HG02938 (cell line): ENCODE data around the gene OR6X1.
A peak's percentile ranks its signal among the peaks of the same experiment; 100 is the strongest.
"Not testable (repeated sequence)": the region's sequence is repeated elsewhere in the genome, so short reads cannot be mapped to it uniquely, and the experiment has no call there.

ENCODE experiments used
- ATAC-seq: cut with Tn5 transposase; IDR thresholded peaks from one replicate; pipeline ENCODE4 v1.9.1; 2021; ENCODE audit warnings: mild to moderate bottlenecking, moderate library complexity; ENCODE audit not compliant: unreplicated experiment

The OR6X1 gene

GRCh38 chr11:123755344-123755743 is 1.0 kb upstream of the OR6X1 start:
- ATAC-seq, result no peak

- no peak for ATAC-seq
Observed at GRCh38 chr11:123753110-123753509, 1.2 kb downstream of the OR6X1 start.

- no peak for ATAC-seq
Observed at GRCh38 chr11:123751781-123752180, 2.5 kb downstream of the OR6X1 start.

- not testable (repeated sequence) for ATAC-seq
Observed at GRCh38 chr11:123748349-123748748, 6.0 kb downstream of the OR6X1 start.

GRCh38 chr11:123745764-123746451 is 8.4 kb downstream of the OR6X1 start:
- ATAC-seq, result no peak

GRCh38 chr11:123742724-123743120 is 11.6 kb downstream of the OR6X1 start:
- ATAC-seq, result no peak

- peak; percentile 6 for ATAC-seq
Observed at GRCh38 chr11:123742031-123742723, 12.1 kb downstream of the OR6X1 start.

GRCh38 chr11:123741159-123742030 is 12.9 kb downstream of the OR6X1 start, which contains the start of gene ZNF202:
Gene ZNF202 (minus strand): TSS chr11:123741660. CDS start chr11:123730888, 10,772 bp downstream.
- ATAC-seq, result peak; percentile 98

- no peak for ATAC-seq
Observed at GRCh38 chr11:123740787-123741158, 13.5 kb downstream of the OR6X1 start.

- ATAC-seq, result no peak
Observed at GRCh38 chr11:123738374-123738773, 15.9 kb downstream of the OR6X1 start.

- ATAC-seq, result no peak
Observed at GRCh38 chr11:123736769-123737168, 17.5 kb downstream of the OR6X1 start.

- no peak for ATAC-seq
Observed at GRCh38 chr11:123729602-123730001, 24.7 kb downstream of the OR6X1 start.

- no peak for ATAC-seq
Observed at GRCh38 chr11:123725995-123726655, 28.2 kb downstream of the OR6X1 start.

GRCh38 chr11:123719452-123719851 is 34.9 kb downstream of the OR6X1 start:
- ATAC-seq, result no peak

GRCh38 chr11:123718469-123718868 is 35.8 kb downstream of the OR6X1 start:
- ATAC-seq, result no peak

GRCh38 chr11:123718063-123718462 is 36.3 kb downstream of the OR6X1 start:
- ATAC-seq, result no peak

GRCh38 chr11:123712627-123713026 is 41.7 kb downstream of the OR6X1 start:
- ATAC-seq, result not testable (repeated sequence)

- no peak for ATAC-seq
Observed at GRCh38 chr11:123707606-123708205, 46.6 kb downstream of the OR6X1 start.

GRCh38 chr11:123707206-123707605 is 47.1 kb downstream of the OR6X1 start:
- no peak for ATAC-seq

- ATAC-seq, result no peak
Observed at GRCh38 chr11:123704341-123704740, 50.0 kb downstream of the OR6X1 start.
